Left kidney (tissue), 2 donors: ENCODE data around the gene CYP17A1. TPM values are rescaled to one million over a fixed set of nuclear protein-coding genes. Genes with fewer than 3 reads are reported as not detected.
"Not testable (repeated sequence)": the region's sequence is repeated elsewhere in the genome, so short reads cannot be mapped to it uniquely, and the experiment has no call there.

Experiments
- DNase-seq: peaks from one replicate; pipeline ENCODE4 v3.0.0-alpha.2; 2013
- polyA plus RNA-seq: library from polyadenylated mRNA; unstranded; fragments of 120-200 nt; gene quantifications from one replicate; pipeline ENCODE4 v1.2.1, GENCODE V29; 2013; ENCODE audit not compliant: insufficient read length

The CYP17A1 gene
- polyA plus RNA-seq, 1 donor: 0.42 TPM

- not testable (repeated sequence) for DNase-seq
Observed at GRCh38 chr10:102838276-102838927, 1.2 kb upstream of the CYP17A1 start.

DNA sequence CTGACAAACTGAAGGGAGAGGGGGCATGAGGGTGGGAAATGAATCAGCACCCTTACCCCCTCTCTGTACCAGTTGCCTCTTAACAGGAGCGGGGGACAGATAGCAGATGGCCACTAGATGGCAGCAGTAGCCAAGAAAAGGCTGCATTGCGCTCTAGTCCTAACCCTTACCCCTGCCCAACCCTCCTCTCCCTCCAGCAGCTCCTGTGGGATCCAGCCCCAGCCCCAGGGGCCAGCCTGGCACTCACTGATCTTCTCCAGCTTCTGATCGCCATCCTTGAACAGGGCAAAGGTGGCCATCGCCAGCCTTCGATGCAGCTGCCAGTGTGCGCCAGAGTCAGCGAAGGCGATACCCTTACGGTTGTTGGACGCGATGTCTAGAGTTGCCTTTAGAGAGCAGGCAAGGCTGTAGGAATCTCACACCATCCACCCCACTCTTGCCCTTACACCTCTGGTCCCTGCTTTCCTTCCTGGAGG lies 2.2 kb downstream of the CYP17A1 start:
- peak; percentile 79 for DNase-seq

- DNase-seq: no peak
Observed at GRCh38 chr10:102834143-102834542, 3.1 kb downstream of the CYP17A1 start.

DNA sequence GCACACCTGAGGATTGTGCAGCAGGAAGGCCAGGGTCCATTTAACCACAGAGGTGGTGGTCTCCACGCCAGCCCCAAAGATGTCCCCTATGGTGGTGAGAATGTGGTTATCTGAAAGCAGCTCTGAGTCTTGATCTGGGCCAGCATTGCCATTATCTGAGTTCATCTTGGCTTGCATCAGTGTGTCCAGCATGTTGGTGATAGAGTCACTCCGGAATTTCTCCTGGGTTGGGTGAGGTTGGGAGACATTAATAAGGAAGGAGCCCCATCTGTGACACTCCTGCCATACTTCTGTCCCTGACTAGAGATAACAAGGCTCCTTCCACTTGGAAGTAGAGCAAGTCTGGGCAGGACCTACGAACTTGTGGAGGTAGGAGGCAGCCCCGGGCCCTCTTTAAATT lies 4.2 kb downstream of the CYP17A1 start:
- DNase-seq: no peak

GRCh38 chr10:102832248-102832647 lies 5.0 kb downstream of the CYP17A1 start:
- no peak for DNase-seq

DNA sequence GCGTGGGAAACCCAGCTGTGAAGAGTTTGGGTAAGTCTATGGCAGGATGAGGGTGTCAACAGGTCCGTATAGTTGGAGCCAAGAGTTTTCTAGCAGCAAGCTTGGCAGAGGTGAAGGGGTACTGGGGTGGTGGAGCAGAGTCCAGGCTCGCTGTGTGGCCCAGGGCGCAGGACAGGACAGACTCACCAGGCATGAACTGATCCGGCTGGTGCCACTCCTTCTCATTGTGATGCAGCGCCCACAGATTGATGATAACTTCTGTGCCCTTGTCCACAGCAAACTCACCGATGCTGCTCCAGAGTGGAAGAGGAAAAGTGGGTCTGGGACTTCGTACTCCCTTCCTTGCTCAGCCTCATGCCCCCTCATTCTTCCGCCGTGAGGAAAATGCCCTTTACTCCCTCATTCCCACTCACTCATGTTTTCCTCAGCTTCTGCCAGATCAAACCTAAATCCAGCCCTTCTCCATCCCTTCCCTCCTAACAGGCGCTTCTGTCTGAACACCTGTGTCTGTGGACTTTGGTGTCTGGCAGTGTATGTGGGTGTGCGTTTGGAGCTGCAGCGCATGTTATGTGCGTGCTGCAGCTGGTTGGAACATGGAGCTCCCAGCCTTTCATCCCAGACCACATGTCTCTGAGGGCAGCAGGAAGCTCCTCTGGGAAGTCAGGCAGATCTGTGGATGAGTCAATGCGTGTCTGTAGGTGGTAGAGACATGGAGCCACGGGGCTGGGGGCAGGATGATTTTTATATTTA lies 5.7 kb downstream of the CYP17A1 start:
- no peak for DNase-seq

DNA sequence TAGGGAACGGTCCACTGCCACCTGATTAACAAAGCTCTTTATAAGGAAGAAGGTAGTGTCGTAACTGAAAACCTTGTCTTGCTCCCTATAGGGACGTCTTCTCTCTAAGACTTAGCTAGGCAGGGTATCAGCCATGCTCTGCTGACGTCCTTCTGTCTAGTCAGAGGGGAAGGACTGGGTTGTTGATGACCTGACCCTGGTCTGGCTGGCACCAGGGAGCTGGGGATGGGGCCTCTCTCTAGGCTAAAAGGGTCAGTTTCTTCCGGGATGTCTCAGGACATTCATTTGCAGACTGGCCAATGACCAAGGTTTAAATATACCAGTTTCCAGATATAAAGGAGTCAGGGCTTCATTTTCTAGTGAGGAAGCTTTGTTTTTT lies 9.6 kb downstream of the CYP17A1 start:
- DNase-seq: no peak

GRCh38 chr10:102826148-102826796 lies 10.9 kb downstream of the CYP17A1 start:
- DNase-seq: no peak

GRCh38 chr10:102824664-102825063 lies 12.5 kb downstream of the CYP17A1 start:
- DNase-seq: no peak

DNA sequence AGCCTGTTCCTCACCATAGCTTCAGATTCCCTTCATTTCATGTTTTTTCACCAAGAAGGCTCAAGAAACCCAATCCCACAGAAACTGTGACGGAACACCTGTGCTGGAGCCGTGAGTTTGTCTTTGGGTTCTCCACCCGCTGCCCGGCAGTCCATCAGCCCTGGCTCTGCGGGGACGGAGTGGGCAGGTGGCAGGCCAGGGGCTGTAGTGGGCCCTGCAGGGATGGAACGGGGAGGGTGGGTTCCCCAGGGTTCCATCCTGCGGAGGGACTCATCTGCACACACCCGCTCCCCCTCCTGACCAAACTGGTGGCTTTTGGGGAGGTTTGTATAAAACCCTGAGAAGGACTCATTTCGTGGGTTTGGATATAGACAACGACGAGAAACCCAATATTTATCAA lies 15.0 kb downstream of the CYP17A1 start:
- no peak for DNase-seq

DNA sequence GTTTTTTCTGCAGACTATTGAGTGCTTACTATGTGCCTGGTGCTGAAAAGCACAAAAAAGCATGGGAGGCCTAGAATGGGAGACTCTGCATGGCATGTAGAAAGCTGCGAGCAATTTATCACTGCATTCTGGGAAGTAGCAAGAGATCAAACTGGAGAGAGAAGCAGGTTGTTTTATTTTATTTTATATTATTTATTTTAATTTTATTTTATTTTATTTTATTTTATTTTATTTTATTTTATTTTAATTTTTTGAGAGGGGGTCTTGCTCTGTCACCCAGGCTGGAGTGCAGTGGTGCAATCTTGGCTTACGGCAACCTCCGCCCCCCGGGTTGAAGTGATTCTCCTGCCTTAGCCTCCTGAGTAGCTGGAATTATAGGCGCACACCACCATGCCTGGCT lies 17.2 kb downstream of the CYP17A1 start:
- DNase-seq: not testable (repeated sequence)

- DNase-seq: no peak
Observed at GRCh38 chr10:102819054-102819453, 18.2 kb downstream of the CYP17A1 start.

GRCh38 chr10:102817175-102817574 lies 20.0 kb downstream of the CYP17A1 start:
- DNase-seq: no peak

DNA sequence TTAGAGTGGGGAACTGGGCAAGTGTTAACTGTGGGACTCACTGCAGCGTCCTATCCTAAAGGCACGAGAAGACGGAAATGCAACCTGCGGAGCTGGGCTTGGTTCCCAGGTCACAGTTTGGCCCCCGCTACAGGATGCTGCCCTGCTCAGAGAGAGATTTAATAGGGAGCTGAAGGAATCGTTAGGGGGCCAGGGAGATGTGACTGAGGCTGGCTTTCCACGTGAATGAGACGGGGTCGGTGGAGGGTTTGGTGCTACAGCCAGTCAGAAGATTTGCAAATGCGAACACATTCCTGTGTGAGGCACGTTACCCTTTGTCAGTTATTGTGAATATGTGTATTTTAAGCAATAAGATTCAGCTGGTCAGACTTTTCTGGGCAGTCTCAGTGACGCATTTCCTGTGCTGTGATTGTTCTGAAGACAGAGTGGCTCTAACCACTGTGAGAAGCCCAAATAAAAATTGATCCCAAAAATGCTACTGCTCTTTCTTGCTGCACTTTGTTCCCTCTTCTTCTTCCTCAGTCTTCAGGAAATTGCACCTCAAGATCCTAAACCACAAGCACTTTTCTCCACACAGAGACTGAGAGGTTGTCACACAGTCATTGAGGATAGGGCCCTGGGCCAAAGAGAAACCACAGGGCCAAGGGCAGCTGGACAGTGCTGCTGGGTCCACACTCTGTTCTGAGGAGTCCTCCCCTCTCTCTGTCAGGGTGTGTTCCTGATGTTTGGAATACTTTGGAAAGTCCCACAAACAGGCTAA lies 21.2 kb downstream of the CYP17A1 start:
- DNase-seq: no peak

DNA sequence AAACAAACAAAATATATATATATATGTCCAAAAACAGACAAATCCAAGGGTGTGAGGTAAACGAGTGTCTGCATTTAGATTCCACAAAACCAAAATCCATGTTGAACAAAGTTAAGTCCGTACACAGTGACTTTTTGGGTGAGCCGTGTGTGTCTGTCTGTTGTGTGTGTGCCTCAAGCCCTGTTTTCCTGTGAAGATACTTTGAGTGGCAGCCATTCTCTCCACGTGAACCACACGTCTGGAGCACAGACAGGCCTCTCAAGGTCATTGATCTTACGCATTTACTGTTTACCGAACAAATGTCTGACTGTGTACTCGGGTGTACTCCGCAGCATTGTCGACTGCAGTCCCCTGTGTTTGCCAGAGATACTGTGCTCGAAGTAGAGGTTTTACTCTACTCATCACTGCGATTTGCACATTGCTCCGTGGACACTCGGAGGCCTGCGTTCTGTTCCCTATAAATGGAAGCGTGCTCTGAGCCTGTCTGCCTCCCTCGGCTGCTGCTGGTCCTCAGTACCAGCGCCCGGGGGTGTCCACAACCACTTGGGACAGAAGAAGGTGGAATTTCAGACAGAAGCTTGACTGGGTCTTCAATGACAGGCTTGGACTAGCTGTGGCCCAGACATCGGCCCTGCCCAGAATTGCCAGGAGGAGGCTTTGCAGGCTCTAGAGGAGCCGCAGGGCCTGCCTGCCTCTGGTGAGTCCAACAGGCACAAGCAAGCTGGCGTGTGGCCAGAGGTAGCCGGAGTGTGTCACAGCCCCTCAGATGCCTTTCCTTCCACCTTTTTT lies 22.1 kb downstream of the CYP17A1 start:
- no peak for DNase-seq

GRCh38 chr10:102814453-102814871 lies 22.8 kb downstream of the CYP17A1 start:
- DNase-seq: no peak

DNA sequence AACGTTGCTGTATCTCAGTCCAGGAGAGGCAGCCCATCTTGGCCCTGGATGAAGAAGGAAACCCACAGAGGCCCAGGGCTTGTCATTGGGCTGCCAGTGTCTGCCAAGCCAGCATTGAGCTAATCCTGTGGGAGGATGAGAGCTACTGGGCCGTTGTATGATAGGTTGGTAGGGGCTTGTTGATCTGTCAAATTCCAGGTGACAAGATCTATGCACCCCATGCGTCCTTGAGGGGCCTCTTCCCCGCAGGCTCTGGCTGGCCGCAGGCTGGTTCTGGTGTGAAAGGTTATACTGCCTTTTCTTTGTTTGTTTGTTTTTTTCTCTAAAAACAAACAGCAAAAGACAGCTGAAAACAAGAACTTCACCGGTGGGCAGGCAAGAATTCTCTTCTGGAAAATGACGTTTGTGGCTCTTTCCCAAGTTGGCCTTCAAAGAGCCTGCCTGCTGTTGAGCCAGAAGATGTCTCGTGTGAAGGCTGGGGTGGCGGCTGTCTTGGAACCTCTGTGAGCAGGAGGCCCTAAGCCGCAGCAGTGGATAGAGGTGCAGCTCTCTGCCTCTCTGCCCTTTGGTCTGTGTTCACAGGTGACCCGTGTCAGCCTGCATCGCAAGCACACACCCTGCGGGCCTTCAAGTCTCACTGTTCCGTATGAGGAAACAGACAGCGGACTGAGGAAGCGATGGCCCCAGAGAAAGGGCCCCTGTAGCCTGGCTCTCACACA lies 23.3 kb downstream of the CYP17A1 start:
- no peak for DNase-seq

GRCh38 chr10:102813017-102813541 lies 24.1 kb downstream of the CYP17A1 start:
- DNase-seq: no peak

GRCh38 chr10:102812231-102812876 lies 24.9 kb downstream of the CYP17A1 start:
- DNase-seq: no peak

GRCh38 chr10:102811346-102811745 lies 25.9 kb downstream of the CYP17A1 start:
- no peak for DNase-seq
